IMR-90 (cell line): ENCODE data around the gene SIPA1L3. TPM values are rescaled to one million over a fixed set of nuclear protein-coding genes. Genes with fewer than 3 reads are reported as not detected.

Experiments
- ATAC-seq: fragments of 200-7000 bp; cut with Tn5 transposase; 2 replicates; pipeline ENCODE4 v1.9.1; 2020; ENCODE audit warnings: low read depth, mild to moderate bottlenecking, moderate library complexity
- BruUV-seq: library from RNA; stranded (reverse); fragments of 400-500 nt; replicated peaks from 2 replicates; lab custom pipeline; 2021; lab: Mats Ljungman, UMichigan
- CTCF ChIA-PET: fragments of 300-600 bp; formaldehyde crosslinking; extraction: SDS; loops from one replicate; lab custom pipeline; 2021; ENCODE audit warnings: antibody characterized with exemption; lab: Yijun Ruan, JAX
- POLR2A ChIA-PET: fragments of 300-600 bp; sonication (Branson Sonifier 250); formaldehyde crosslinking; loops from one replicate; lab custom pipeline; 2022; ENCODE audit warnings: antibody characterized with exemption; ENCODE audit not compliant: unreplicated experiment; lab: Charles Lee
- DNase-seq: peaks from one replicate; pipeline ENCODE4 v3.0.0; 2013
- H2AFZ ChIP-seq: replicated peaks from 2 replicates; pipeline ENCODE3; 2013; ENCODE audit warnings: low read length, mild to moderate bottlenecking; ENCODE audit not compliant: poor library complexity
- H2AK5ac ChIP-seq: 2 replicates; pipeline ENCODE4 v1.6.1; 2013; ENCODE audit warnings: low read depth, low read length, inconsistent platforms
- H2AK9ac ChIP-seq: replicated peaks from 2 replicates; pipeline ENCODE3; 2013; ENCODE audit warnings: mild to moderate bottlenecking, low read depth, low read length, moderate library complexity; ENCODE audit not compliant: poor library complexity
- H2BK120ac ChIP-seq: 2 replicates; pipeline ENCODE4 v1.6.1; 2013; ENCODE audit warnings: low read depth, low read length, inconsistent platforms
- H2BK15ac ChIP-seq: 3 replicates; pipeline ENCODE4 v1.6.1; 2013; ENCODE audit warnings: low read depth, low read length, inconsistent platforms
- H2BK20ac ChIP-seq: 2 replicates; pipeline ENCODE4 v1.6.1; 2013; ENCODE audit warnings: low read depth, mild to moderate bottlenecking, inconsistent platforms, low read length, moderate library complexity
- H2BK5ac ChIP-seq: 2 replicates; pipeline ENCODE4 v1.6.1; 2013; ENCODE audit warnings: mild to moderate bottlenecking, low read depth, low read length, inconsistent platforms; ENCODE audit not compliant: poor library complexity, severe bottlenecking
- H3K14ac ChIP-seq: replicated peaks from 2 replicates; pipeline ENCODE4 v1.6.1; 2013; ENCODE audit warnings: low read depth, low read length, inconsistent platforms
- H3K18ac ChIP-seq: 2 replicates; pipeline ENCODE4 v1.6.1; 2013; ENCODE audit warnings: low read depth, low read length, control low read depth
- H3K23ac ChIP-seq: 2 replicates; pipeline ENCODE4 v1.6.1; 2013; ENCODE audit warnings: low read depth, low read length, inconsistent platforms
- H3K27ac ChIP-seq: 2 replicates; pipeline ENCODE4 v1.5.1; 2013; ENCODE audit warnings: mild to moderate bottlenecking, control low read depth, low read length; ENCODE audit not compliant: insufficient read depth
- H3K27me3 ChIP-seq: 2 replicates; pipeline ENCODE4 v1.6.1; 2013; ENCODE audit warnings: low read length; ENCODE audit not compliant: control insufficient read depth, insufficient read depth
- H3K36me3 ChIP-seq: 2 replicates; pipeline ENCODE4 v1.6.1; 2013; ENCODE audit warnings: low read length, mixed read lengths; ENCODE audit not compliant: control insufficient read depth, insufficient read depth
- H3K4ac ChIP-seq: 2 replicates; pipeline ENCODE4 v1.6.1; 2013; ENCODE audit warnings: low read depth, low read length, inconsistent platforms
- H3K4me1 ChIP-seq: 2 replicates; pipeline ENCODE4 v1.6.1; 2013; ENCODE audit warnings: low read length, mixed read lengths; ENCODE audit not compliant: control insufficient read depth, insufficient read depth
- H3K4me2 ChIP-seq: 2 replicates; pipeline ENCODE4 v1.6.1; 2013; ENCODE audit warnings: low read depth, mild to moderate bottlenecking, control low read depth, low read length, moderate library complexity
- H3K4me3 ChIP-seq: 2 replicates; pipeline ENCODE4 v1.5.1; 2013; ENCODE audit warnings: low read depth, mild to moderate bottlenecking, control low read depth, low read length, moderate library complexity; ENCODE audit not compliant: insufficient read depth
- H3K56ac ChIP-seq: 2 replicates; pipeline ENCODE4 v1.6.1; 2013; ENCODE audit warnings: low read length, inconsistent platforms; ENCODE audit not compliant: insufficient read depth; ENCODE audit errors: extremely low read depth
- H3K79me1 ChIP-seq, 2 experiments: 2 replicates each; pipeline ENCODE4 v1.6.1; 2013; ENCODE audit warnings: low read length in 2 of 2, inconsistent platforms in 1 of 2, low read depth in 1 of 2
- H3K9ac ChIP-seq: 2 replicates; pipeline ENCODE4 v1.6.1; 2013; ENCODE audit warnings: low read depth, low read length, control low read depth
- H3K9me1 ChIP-seq: 2 replicates; pipeline ENCODE4 v1.6.1; 2013; ENCODE audit warnings: low read length, inconsistent platforms; ENCODE audit not compliant: insufficient read depth
- H3K9me3 ChIP-seq: 2 replicates; pipeline ENCODE4 v1.6.1; 2013; ENCODE audit warnings: low read length; ENCODE audit not compliant: control insufficient read depth, insufficient read depth
- H4K20me1 ChIP-seq: 2 replicates; pipeline ENCODE4 v1.6.1; 2013; ENCODE audit warnings: low read length, inconsistent platforms; ENCODE audit not compliant: insufficient read depth
- H4K5ac ChIP-seq: 2 replicates; pipeline ENCODE4 v1.6.1; 2013; ENCODE audit warnings: mild to moderate bottlenecking, low read depth, low read length, control low read depth
- H4K8ac ChIP-seq, 2 experiments: 2 replicates each; pipeline ENCODE4 v1.6.1; 2013; ENCODE audit warnings: low read depth in 2 of 2, low read length in 2 of 2, control low read depth in 1 of 2, inconsistent platforms in 1 of 2
- H4K91ac ChIP-seq: 2 replicates; pipeline ENCODE4 v1.6.1; 2013; ENCODE audit warnings: low read depth, low read length, inconsistent platforms; ENCODE audit not compliant: insufficient read depth
- CHD1 ChIP-seq: IDR thresholded peaks from 2 replicates; pipeline ENCODE4 v1.6.1; 2012; ENCODE audit warnings: low read depth, low read length, improper control_type of control experiment
- FOS ChIP-seq: fragments of 150-350 bp; IDR thresholded peaks from 2 replicates; pipeline ENCODE4 v1.6.1; 2016; ENCODE audit warnings: low read depth, low read length
- NFE2L2 ChIP-seq: fragments of 150-350 bp; IDR thresholded peaks from 2 replicates; pipeline ENCODE4 v1.6.1; 2016; ENCODE audit warnings: low read depth, mild to moderate bottlenecking, low read length
- WGBS, 2 experiments: methylation state at CpG; one replicate each; pipeline versions ENCODE4 v1.1.5 to v1.1.7; 2013; ENCODE audit warnings: missing lambda C conversion rate in 2 of 2; ENCODE audit not compliant: insufficient read length in 1 of 2; ENCODE audit errors: extremely low coverage in 2 of 2; 5-methylcytosine and 5-hydroxymethylcytosine counted together
- dilution Hi-C: fragments of 300-500 bp; cut with HindIII; formaldehyde crosslinking; loops from one replicate; pipeline ENCODE4 v1.14.3; 2018; ENCODE audit warnings: low sequenced_read_pairs; ENCODE audit not compliant: unreplicated experiment
- in situ Hi-C: fragments of 300-500 bp; cut with MboI; formaldehyde crosslinking; loops from 3 replicates; pipeline ENCODE4 v1.14.3; 2019; ENCODE audit warnings: low sequenced_read_pairs, inconsistent platforms, mixed read lengths
- intact Hi-C: fragments of 100-400 bp; cut with micrococcal nuclease; formaldehyde crosslinking; loops from 2 replicates; pipeline ENCODE4 v1.10.0; 2022
- polyA plus RNA-seq, 3 experiments: library from polyadenylated mRNA; depleted of rRNA; stranded (reverse); fragments of >200 nt; gene quantifications; 2 replicates each; pipeline ENCODE4 v1.2.3, GENCODE V29; 2012; ENCODE audit warnings: low replicate concordance in 1 of 3
- total RNA-seq: library from RNA; depleted of rRNA; stranded (reverse); fragments of >200 nt; gene quantifications from 2 replicates; pipeline ENCODE4 v1.2.3, GENCODE V29; 2012

The SIPA1L3 gene
- total and polyA plus RNA-seq, 2 of the 4 experiments (the other 2 are of a cell fraction) = 4.1 to 9.4 TPM

DNA sequence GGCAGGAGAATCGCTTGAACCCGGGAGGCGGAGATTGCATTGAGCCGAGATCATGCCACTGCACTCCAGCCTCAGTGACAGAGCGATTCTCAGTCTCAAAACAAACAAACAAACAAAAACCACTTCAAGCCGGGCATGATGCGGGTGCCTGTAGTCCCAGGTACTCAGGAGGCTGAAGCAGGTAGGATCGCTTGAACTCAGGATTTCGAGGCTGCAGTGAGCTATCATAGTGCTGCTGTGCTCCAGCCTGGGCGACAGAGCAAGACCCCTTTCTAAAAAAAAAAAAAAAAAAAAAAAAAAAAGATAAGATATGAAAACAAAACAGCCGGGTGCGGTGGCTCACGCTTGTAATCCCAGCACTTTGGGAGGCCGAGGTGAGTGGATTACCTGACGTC, 336.3 kb downstream of the SIPA1L3 start:
- BruUV-seq = no TSS peak
- WGBS, 2 experiments = 80% methylated on average over 7 of the region's 15 CpGs; no CpG with 5 or more reads in 1 of the 2 experiments
- Histone ChIP-seq H3K23ac (no peak overlapping the region), H3K4me3 (no peak overlapping the region), H3K27me3 (no peaks in the 10 kb centered on the region), H4K5ac (no peak overlapping the region), H4K20me1 (no peaks in the 10 kb centered on the region), H2AFZ (no peak overlapping the region), H3K14ac (no peak overlapping the region), H3K79me1 (no peaks in the 10 kb centered on the region), H3K4me2 (no peak overlapping the region), H3K18ac (no peak overlapping the region), H3K9me3 (no peaks in the 10 kb centered on the region), H4K8ac (peak overlapping the region; percentile 20 to 73; a peak in 2 of 4 replicates), H3K4me1 (peaks cover 6% of the 10 kb centered on the region), H2BK5ac (no peak overlapping the region), H4K91ac (no peak overlapping the region), H2AK5ac (no peak overlapping the region), H3K36me3 (no peaks in the 10 kb centered on the region), H3K9me1 (no peaks in the 10 kb centered on the region), H2BK20ac (no peak overlapping the region), H2BK15ac (no peak overlapping the region), H3K56ac (no peak overlapping the region), H2AK9ac (peak overlapping the region; percentile 9), H3K27ac (no peak overlapping the region), H3K4ac (no peak overlapping the region), H2BK120ac (no peak overlapping the region), H3K9ac (peak overlapping the region; percentile 51; the same call in 1 of the 2 replicates)
- POLR2A ChIA-PET = no interaction called here
- CTCF ChIA-PET = interaction anchor here (0.7 to 2.0 kb wide), 6 partner anchors 16 to 631 kb away, joined by 3 to 11 read pairs (median 6); partner anchors contain the start of genes CATSPERG and KCNK6
- dilution Hi-C loops (no loop called here), in situ Hi-C loops (loop anchor here (25.0 kb wide), 1 partner anchor 394 kb away; the partner anchor contains the start of gene ACTN4), intact Hi-C loops (no loop called here)
- TF ChIP-seq FOS (no peak), CHD1 (no peak), NFE2L2 (no peak)
- ATAC-seq (no peak), DNase-seq (no peak)
